ENCODE data around the gene EXOC1L.

DNA sequence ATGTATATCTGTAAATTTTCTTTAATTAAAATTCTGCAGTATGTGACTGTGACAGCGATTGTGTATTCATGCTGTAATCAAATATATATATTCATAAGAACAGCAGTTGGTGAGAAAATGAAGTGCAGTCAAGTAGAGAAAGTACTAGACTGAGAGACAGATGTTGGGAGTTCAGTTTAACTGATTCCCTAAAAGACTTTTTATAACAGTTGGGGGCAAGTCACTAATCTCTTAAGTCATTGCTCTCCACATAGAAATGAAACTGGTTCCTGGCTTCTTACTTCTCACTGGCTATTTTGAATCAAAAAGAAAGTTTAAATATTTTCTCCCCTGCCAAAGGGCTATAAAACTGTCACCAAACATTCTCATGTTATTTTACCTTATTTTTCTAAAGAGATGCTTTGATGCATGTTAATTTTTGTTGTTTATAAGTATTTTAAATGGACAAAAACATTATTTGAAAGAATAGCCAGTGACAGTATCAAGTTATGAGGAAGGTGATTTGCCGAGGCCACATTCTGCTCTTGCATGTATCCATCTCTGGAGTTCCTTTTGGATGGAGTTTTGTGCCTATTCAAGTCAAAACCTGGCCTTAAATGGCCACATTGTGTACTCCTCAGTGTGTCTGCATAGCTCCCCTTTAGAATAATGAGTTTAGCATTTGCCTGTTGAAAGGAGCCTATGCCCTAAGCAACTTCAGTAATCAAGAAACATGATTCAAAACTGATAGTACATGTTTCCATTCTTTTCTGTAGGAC is 64.7 kb downstream of the EXOC1L start:
- TF ChIP-seq, protein P1, sequence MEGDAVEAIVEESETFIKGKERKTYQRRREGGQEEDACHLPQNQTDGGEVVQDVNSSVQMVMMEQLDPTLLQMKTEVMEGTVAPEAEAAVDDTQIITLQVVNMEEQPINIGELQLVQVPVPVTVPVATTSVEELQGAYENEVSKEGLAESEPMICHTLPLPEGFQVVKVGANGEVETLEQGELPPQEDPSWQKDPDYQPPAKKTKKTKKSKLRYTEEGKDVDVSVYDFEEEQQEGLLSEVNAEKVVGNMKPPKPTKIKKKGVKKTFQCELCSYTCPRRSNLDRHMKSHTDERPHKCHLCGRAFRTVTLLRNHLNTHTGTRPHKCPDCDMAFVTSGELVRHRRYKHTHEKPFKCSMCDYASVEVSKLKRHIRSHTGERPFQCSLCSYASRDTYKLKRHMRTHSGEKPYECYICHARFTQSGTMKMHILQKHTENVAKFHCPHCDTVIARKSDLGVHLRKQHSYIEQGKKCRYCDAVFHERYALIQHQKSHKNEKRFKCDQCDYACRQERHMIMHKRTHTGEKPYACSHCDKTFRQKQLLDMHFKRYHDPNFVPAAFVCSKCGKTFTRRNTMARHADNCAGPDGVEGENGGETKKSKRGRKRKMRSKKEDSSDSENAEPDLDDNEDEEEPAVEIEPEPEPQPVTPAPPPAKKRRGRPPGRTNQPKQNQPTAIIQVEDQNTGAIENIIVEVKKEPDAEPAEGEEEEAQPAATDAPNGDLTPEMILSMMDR (IDR thresholded peaks at IDR 0.05) = no peak
- no peak for TF ChIP-seq EZH2 (IDR thresholded peaks at IDR 0.05; ENCODE audit: borderline replicate concordance, insufficient read depth, low read depth, low read length, poor library complexity, severe bottlenecking)
